Cerebellar nuclear complex (tissue), 1 donor: ENCODE data around the gene SNHG17.
"Not testable (repeated sequence)": the region's sequence is repeated elsewhere in the genome, so short reads cannot be mapped to it uniquely, and the experiment has no call there.

Source experiments
- DNase-seq, 2 experiments: peaks; one replicate each; lab custom pipeline; 2025; lab: John Stamatoyannopoulos, UW

SNHG17 gene

GRCh38 chr20:38420388-38421085 is 14.6 kb downstream of the SNHG17 start:
- no peak for DNase-seq

GRCh38 chr20:38418509-38419204 is 16.5 kb downstream of the SNHG17 start:
- DNase-seq, result no peak

- no peak for DNase-seq
These were observed 20.2 kb downstream of the SNHG17 start for GRCh38 chr20:38414769-38415450.

- no peak for DNase-seq
These were observed 22.1 kb downstream of the SNHG17 start for GRCh38 chr20:38412877-38413577.

- DNase-seq, result not testable (repeated sequence)
These were observed 27.3 kb downstream of the SNHG17 start for GRCh38 chr20:38407822-38408221.

GRCh38 chr20:38407321-38407720 is 27.8 kb downstream of the SNHG17 start:
- no peak for DNase-seq

GRCh38 chr20:38406476-38406875 is 28.7 kb downstream of the SNHG17 start:
- no peak for DNase-seq

GRCh38 chr20:38405132-38405531 is 30.0 kb downstream of the SNHG17 start:
- no peak for DNase-seq

- DNase-seq, result no peak
These were observed 31.1 kb downstream of the SNHG17 start for GRCh38 chr20:38404016-38404415.

GRCh38 chr20:38402816-38403215 is 32.3 kb downstream of the SNHG17 start:
- DNase-seq, result no peak

GRCh38 chr20:38402089-38402488 is 33.0 kb downstream of the SNHG17 start:
- DNase-seq, result no peak

- not testable (repeated sequence) for DNase-seq
These were observed 39.3 kb downstream of the SNHG17 start for GRCh38 chr20:38395751-38396395.

- DNase-seq, result no peak
These were observed 40.0 kb downstream of the SNHG17 start for GRCh38 chr20:38395165-38395564.

GRCh38 chr20:38393259-38393658 is 41.9 kb downstream of the SNHG17 start:
- DNase-seq, result no peak

GRCh38 chr20:38392356-38392755 is 42.8 kb downstream of the SNHG17 start:
- DNase-seq, result no peak

- no peak for DNase-seq
These were observed 47.2 kb downstream of the SNHG17 start for GRCh38 chr20:38387953-38388352.

GRCh38 chr20:38386851-38387250 is 48.3 kb downstream of the SNHG17 start:
- no peak for DNase-seq

GRCh38 chr20:38386004-38386403 is 49.1 kb downstream of the SNHG17 start:
- no peak for DNase-seq

- no peak for DNase-seq
These were observed 52.0 kb downstream of the SNHG17 start for GRCh38 chr20:38383147-38383546.

- not testable (repeated sequence) for DNase-seq
These were observed 57.3 kb downstream of the SNHG17 start for GRCh38 chr20:38377838-38378237.

- DNase-seq, result no peak
These were observed 58.0 kb downstream of the SNHG17 start for GRCh38 chr20:38377039-38377685.
